ENCODE results near the gene SAMHD1.

GRCh38 chr20:36849333-36850065, 102.0 kb downstream of the SAMHD1 start:
- no peak for TF ChIP-seq POLR2AphosphoS5 (IDR thresholded peaks at IDR 0.05)
- TF ChIP-seq CTCF (IDR thresholded peaks at IDR 0.05): no peak
- TF ChIP-seq POLR2A (IDR thresholded peaks at IDR 0.05): no peak
- TF ChIP-seq EP300 (IDR thresholded peaks at IDR 0.05): no peak
